ENCODE measurements around the gene WIPI1. TPM values are rescaled to one million over a fixed set of nuclear protein-coding genes. Genes with fewer than 3 reads are reported as not detected.

WIPI1 gene
- total RNA-seq, 2 donors from 2014 or later, result 77.1 to 79.1 TPM

GRCh38 chr17:68431661-68432071 lies 25.6 kb downstream of the WIPI1 start:
- Histone ChIP-seq H3K4me1 (no peaks in the 10 kb centered on the region), H3K9ac (ENCODE audit: low read depth in 2 of 2, low read length in 2 of 2) (no peak overlapping the region), H3K9me3 (no peaks in the 10 kb centered on the region), H3K4me3 (no peak overlapping the region), H3K36me3 (peaks cover 16% of the 10 kb centered on the region), H3K27ac (no peak overlapping the region), H3K27me3 (no peaks in the 10 kb centered on the region)
- intact Hi-C loops (cut with DNase I), result loop anchor here (10.0 kb wide), 1 partner anchor 167 kb away; no protein-coding TSS in a partner anchor
- TF ChIP-seq, protein P1, sequence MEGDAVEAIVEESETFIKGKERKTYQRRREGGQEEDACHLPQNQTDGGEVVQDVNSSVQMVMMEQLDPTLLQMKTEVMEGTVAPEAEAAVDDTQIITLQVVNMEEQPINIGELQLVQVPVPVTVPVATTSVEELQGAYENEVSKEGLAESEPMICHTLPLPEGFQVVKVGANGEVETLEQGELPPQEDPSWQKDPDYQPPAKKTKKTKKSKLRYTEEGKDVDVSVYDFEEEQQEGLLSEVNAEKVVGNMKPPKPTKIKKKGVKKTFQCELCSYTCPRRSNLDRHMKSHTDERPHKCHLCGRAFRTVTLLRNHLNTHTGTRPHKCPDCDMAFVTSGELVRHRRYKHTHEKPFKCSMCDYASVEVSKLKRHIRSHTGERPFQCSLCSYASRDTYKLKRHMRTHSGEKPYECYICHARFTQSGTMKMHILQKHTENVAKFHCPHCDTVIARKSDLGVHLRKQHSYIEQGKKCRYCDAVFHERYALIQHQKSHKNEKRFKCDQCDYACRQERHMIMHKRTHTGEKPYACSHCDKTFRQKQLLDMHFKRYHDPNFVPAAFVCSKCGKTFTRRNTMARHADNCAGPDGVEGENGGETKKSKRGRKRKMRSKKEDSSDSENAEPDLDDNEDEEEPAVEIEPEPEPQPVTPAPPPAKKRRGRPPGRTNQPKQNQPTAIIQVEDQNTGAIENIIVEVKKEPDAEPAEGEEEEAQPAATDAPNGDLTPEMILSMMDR (IDR thresholded peaks at IDR 0.05), result no peak
- DNase-seq, result peak; percentile 15

- DNase-seq, result no peak
- Histone ChIP-seq H3K27me3 (no peaks in the 10 kb centered on the region), H3K9ac (ENCODE audit: low read depth in 2 of 2, low read length in 2 of 2) (no peak overlapping the region), H3K36me3 (peaks cover 16% of the 10 kb centered on the region), H3K4me1 (no peaks in the 10 kb centered on the region), H3K27ac (no peak overlapping the region), H3K9me3 (no peaks in the 10 kb centered on the region), H3K4me3 (no peak overlapping the region)
- TF ChIP-seq, protein P1 (IDR thresholded peaks at IDR 0.05), result no peak
- intact Hi-C loops (cut with DNase I), result loop anchor here (10.0 kb wide), 1 partner anchor 166 kb away; no protein-coding TSS in a partner anchor
Observed at GRCh38 chr17:68431045-68431608, 26.2 kb downstream of the WIPI1 start.

GRCh38 chr17:68429881-68430280 lies 27.4 kb downstream of the WIPI1 start:
- H3K27me3 ChIP-seq, result no peaks in the 10 kb centered on the region
- intact Hi-C loops (cut with DNase I), result loop anchor here (10.0 kb wide), 1 partner anchor 165 kb away; no protein-coding TSS in a partner anchor

GRCh38 chr17:68428498-68429172 lies 28.7 kb downstream of the WIPI1 start:
- no peak overlapping the region for H3K4me3 ChIP-seq
- no peak for DNase-seq
- H3K9ac ChIP-seq (ENCODE audit: low read depth in 2 of 2, low read length in 2 of 2), result no peak overlapping the region
- H3K27ac ChIP-seq, result no peak overlapping the region
- TF ChIP-seq, protein P1 (IDR thresholded peaks at IDR 0.05), result no peak
- H3K4me1 ChIP-seq, result no peaks in the 10 kb centered on the region
- intact Hi-C loops (cut with DNase I), result no loop called here
- H3K9me3 ChIP-seq, result no peaks in the 10 kb centered on the region
- no peaks in the 10 kb centered on the region for H3K27me3 ChIP-seq
- H3K36me3 ChIP-seq, result peaks cover 7% of the 10 kb centered on the region

More at GRCh38 chr17:68429881-68430280, 27.4 kb downstream of the WIPI1 start:
- Histone ChIP-seq H3K4me3 (no peak overlapping the region), H3K9ac (ENCODE audit: low read depth in 2 of 2, low read length in 2 of 2) (no peak overlapping the region), H3K36me3 (peaks cover 8% of the 10 kb centered on the region), H3K9me3 (no peaks in the 10 kb centered on the region), H3K4me1 (no peaks in the 10 kb centered on the region), H3K27ac (no peak overlapping the region)
- TF ChIP-seq, protein P1 (IDR thresholded peaks at IDR 0.05), result no peak
- DNase-seq, result no peak

- no peak overlapping the region for H3K4me3 ChIP-seq
- no peaks in the 10 kb centered on the region for H3K9me3 ChIP-seq
- H3K9ac ChIP-seq (ENCODE audit: low read depth in 2 of 2, low read length in 2 of 2), result no peak overlapping the region
- H3K36me3 ChIP-seq, result peaks cover 7% of the 10 kb centered on the region
- no peaks in the 10 kb centered on the region for H3K27me3 ChIP-seq
- no peaks in the 10 kb centered on the region for H3K4me1 ChIP-seq
- DNase-seq, result no peak
- TF ChIP-seq, protein P1 (IDR thresholded peaks at IDR 0.05), result no peak
- H3K27ac ChIP-seq, result no peak overlapping the region
- intact Hi-C loops (cut with DNase I), result no loop called here
Observed at GRCh38 chr17:68427575-68427974, 29.7 kb downstream of the WIPI1 start.

Measured in colonic mucosa (tissue), 4 donors.